Epithelial cell of esophagus (primary cell): Measurements from ENCODE around the gene DENND5B.
A peak's percentile ranks its signal among the peaks of the same experiment; 100 is the strongest.
"Not testable (repeated sequence)": the region's sequence is repeated elsewhere in the genome, so short reads cannot be mapped to it uniquely, and the experiment has no call there.

Source experiments
- DNase-seq: peaks from one replicate; pipeline ENCODE4 v3.0.0; 2010; ENCODE audit warnings: low read depth
- H3K4me3 ChIP-seq: 2 replicates; pipeline ENCODE4 v1.5.1; 2011; ENCODE audit warnings: mild to moderate bottlenecking, low read length, control low read depth
- CTCF ChIP-seq: IDR thresholded peaks from 2 replicates; pipeline ENCODE4 v1.5.1; 2011; ENCODE audit warnings: low read depth, mild to moderate bottlenecking, low read length, control low read depth, inconsistent platforms; ENCODE audit not compliant: insufficient read depth; ENCODE audit errors: missing control alignments

The DENND5B gene

GRCh38 chr12:31408763-31409162 lies 182.2 kb downstream of the DENND5B start:
- no peak for TF ChIP-seq CTCF
- H3K4me3 ChIP-seq: no peak overlapping the region
- DNase-seq: no peak

GRCh38 chr12:31407562-31407961 lies 183.4 kb downstream of the DENND5B start:
- no peak overlapping the region for H3K4me3 ChIP-seq
- DNase-seq: no peak
- TF ChIP-seq CTCF: no peak

GRCh38 chr12:31406345-31406744 lies 184.6 kb downstream of the DENND5B start:
- H3K4me3 ChIP-seq: no peak overlapping the region
- DNase-seq: no peak
- no peak for TF ChIP-seq CTCF

- no peak for TF ChIP-seq CTCF
- H3K4me3 ChIP-seq: no peak overlapping the region
- no peak for DNase-seq
Observed at GRCh38 chr12:31405021-31405420, 185.9 kb downstream of the DENND5B start.

- H3K4me3 ChIP-seq: not testable (repeated sequence)
- peak; percentile 97 for TF ChIP-seq CTCF
- DNase-seq: peak; percentile 90
Observed at GRCh38 chr12:31403099-31403607, 187.8 kb downstream of the DENND5B start.

GRCh38 chr12:31393004-31393550 lies 197.9 kb downstream of the DENND5B start:
- no peak for TF ChIP-seq CTCF
- DNase-seq: no peak
- no peak overlapping the region for H3K4me3 ChIP-seq

- H3K4me3 ChIP-seq: no peak overlapping the region
- DNase-seq: no peak
- TF ChIP-seq CTCF: no peak
Observed at GRCh38 chr12:31390991-31391390, 199.9 kb downstream of the DENND5B start.
